Gastrocnemius medialis (tissue), 4 donors: ENCODE measurements around the gene QDPR. TPM values are rescaled to one million over a fixed set of nuclear protein-coding genes. Genes with fewer than 3 reads are reported as not detected.

ENCODE experiments used
- ATAC-seq, 2 donors: fragments of 150-250 bp; one replicate each; pipeline ENCODE4 v1.9.1; 2016
- DNase-seq, 2 donors: peaks; one replicate each; pipeline ENCODE4 v3.0.0-alpha.2; 2019
- H3K27ac ChIP-seq, 4 donors: fragments of 200-600 bp; sonication (generic); 1 replicate in 1 of 4; 2 replicates in 3 of 4; pipeline ENCODE4 v1.5.1; 2016 to 2018; ENCODE audit warnings: mild to moderate bottlenecking in 2 of 4, moderate library complexity in 1 of 4
- H3K27me3 ChIP-seq, 3 donors: fragments of 200-600 bp; sonication (generic) in 2 of 3; 1 replicate in 1 of 3; 2 replicates in 2 of 3; pipeline versions ENCODE4 v1.5.1 to v1.6.0; 2016 to 2019; ENCODE audit warnings: mild to moderate bottlenecking in 1 of 3, moderate library complexity in 1 of 3
- H3K36me3 ChIP-seq, 2 donors: fragments of 200-600 bp; sonication (generic) in 1 of 2; one replicate each; pipeline ENCODE4 v1.5.1; 2017 to 2018
- H3K4me1 ChIP-seq, 2 donors: fragments of 200-600 bp; sonication (generic) in 1 of 2; one replicate each; pipeline ENCODE4 v1.5.1; 2016 to 2017; ENCODE audit warnings: mild to moderate bottlenecking in 2 of 2
- H3K4me3 ChIP-seq, 4 donors: fragments of 200-600 bp; sonication (generic) in 3 of 4; 1 replicate in 1 of 4; 2 replicates in 3 of 4; pipeline ENCODE4 v1.5.1; 2016 to 2019; ENCODE audit warnings: mild to moderate bottlenecking in 2 of 4
- H3K9me3 ChIP-seq, 3 donors: fragments of 200-600 bp; sonication (generic) in 2 of 3; 1 replicate in 1 of 3; 2 replicates in 2 of 3; pipeline ENCODE4 v1.5.1; 2016 to 2019
- POLR2A ChIP-seq, 2 donors: fragments of 450-650 bp; IDR thresholded peaks; one replicate each; pipeline ENCODE4 v1.6.1; 2017; ENCODE audit warnings: antibody characterized with exemption in 2 of 2, mild to moderate bottlenecking in 2 of 2, moderate library complexity in 2 of 2
- in situ Hi-C, 4 donors: fragments of 200-750 bp; cut with MboI; loops; one replicate each; pipeline versions ENCODE4 v1.15.0 to v1.8.0; 2017; ENCODE audit warnings: low sequenced_read_pairs in 4 of 4
- intact Hi-C: fragments of 100-400 bp; cut with DNase I; formaldehyde crosslinking; loops from one replicate; pipeline ENCODE4 v1.15.1; 2023; ENCODE audit warnings: low total_unique reads
- total RNA-seq, 4 donors: library from RNA; depleted of rRNA; stranded (reverse); fragments of >200 nt; gene quantifications; one replicate each; pipeline versions ENCODE4 v1.1.0 to v1.2.3, GENCODE V29; 2016
- TF ChIP-seq, protein P1 (sequence below), 5 experiments: fragments of 450-650 bp in 3 of 5; fragments of 200-600 bp in 2 of 5; sonication (generic) in 2 of 5; IDR thresholded peaks in 4 of 5; conservative IDR thresholded peaks in 1 of 5; 1 replicate in 4 of 5; 2 replicates in 1 of 5; pipeline ENCODE4 v1.5.1; 2016 to 2019; ENCODE audit warnings: antibody characterized with exemption in 5 of 5, mild to moderate bottlenecking in 3 of 5, moderate library complexity in 3 of 5

QDPR gene
- total RNA-seq, 4 donors from 2014 or later: 6.9 to 15.6 (median 9.1) TPM

GRCh38 chr4:17516980-17517379, 5.1 kb upstream of the QDPR start:
- Histone ChIP-seq H3K4me3 (no peak overlapping the region), H3K27me3 (no peaks in the 10 kb centered on the region), H3K27ac (no peak overlapping the region), H3K4me1 (no peaks in the 10 kb centered on the region), H3K36me3 (no peaks in the 10 kb centered on the region), H3K9me3 (no peaks in the 10 kb centered on the region)
- intact Hi-C loops: no loop called here
- TF ChIP-seq, protein P1, sequence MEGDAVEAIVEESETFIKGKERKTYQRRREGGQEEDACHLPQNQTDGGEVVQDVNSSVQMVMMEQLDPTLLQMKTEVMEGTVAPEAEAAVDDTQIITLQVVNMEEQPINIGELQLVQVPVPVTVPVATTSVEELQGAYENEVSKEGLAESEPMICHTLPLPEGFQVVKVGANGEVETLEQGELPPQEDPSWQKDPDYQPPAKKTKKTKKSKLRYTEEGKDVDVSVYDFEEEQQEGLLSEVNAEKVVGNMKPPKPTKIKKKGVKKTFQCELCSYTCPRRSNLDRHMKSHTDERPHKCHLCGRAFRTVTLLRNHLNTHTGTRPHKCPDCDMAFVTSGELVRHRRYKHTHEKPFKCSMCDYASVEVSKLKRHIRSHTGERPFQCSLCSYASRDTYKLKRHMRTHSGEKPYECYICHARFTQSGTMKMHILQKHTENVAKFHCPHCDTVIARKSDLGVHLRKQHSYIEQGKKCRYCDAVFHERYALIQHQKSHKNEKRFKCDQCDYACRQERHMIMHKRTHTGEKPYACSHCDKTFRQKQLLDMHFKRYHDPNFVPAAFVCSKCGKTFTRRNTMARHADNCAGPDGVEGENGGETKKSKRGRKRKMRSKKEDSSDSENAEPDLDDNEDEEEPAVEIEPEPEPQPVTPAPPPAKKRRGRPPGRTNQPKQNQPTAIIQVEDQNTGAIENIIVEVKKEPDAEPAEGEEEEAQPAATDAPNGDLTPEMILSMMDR (IDR thresholded peaks at IDR 0.05 in 4 of 5, conservative IDR thresholded peaks at IDR 0.05 in 1 of 5): no peak
- TF ChIP-seq POLR2A (IDR thresholded peaks at IDR 0.05): no peak
- DNase-seq (no peak), ATAC-seq (no peak)
- in situ Hi-C loops: no loop called here

DNA sequence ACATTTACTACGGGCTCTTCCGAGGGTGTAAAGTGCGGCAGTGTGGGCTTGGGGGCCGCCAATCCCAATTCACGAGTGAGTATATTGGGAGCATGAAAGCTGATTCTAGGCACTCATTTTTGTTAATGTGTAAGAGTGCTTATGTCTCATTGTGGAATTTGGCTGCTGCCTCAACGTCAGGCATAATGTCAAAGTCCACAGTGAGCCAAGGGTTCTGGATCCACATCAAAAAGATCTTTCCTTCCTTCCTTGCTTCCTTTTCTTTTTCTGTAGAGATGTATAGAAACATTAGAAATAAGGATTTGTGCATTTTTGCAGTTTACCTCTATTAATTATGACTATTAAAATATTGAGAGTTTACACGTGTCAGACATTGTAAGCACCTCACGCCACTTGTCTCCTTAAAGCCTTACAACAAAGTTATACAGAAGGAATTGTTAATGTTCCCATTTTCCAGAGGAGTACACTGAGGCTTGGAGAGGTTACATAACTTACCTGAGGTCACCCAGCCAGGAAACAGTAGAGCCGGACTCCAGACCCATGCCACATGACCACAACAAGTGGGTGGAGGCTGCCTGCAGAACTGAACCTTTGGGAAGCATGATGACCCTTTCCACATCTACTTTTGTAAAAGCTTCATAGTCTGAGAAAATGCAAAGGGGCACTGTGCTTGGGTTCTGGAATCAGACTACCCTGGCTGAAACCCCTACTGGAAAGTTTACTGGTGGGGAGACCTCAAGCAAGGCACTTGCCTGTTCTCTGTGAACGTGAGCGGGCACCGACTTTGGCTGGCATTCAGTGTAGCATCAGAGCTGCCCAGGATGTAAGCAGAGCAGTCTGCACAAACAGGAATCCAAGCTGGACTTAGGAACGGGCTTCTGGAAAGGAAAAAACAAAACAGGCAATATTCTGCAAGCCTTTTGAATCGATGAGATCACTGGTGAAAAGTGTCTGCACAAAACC, 3.8 kb upstream of the QDPR start:
- no peak overlapping the region for H3K4me3 ChIP-seq
- H3K4me1 ChIP-seq: peaks cover 3 to 6% of the 10 kb centered on the region in 2 donors
- TF ChIP-seq POLR2A (IDR thresholded peaks at IDR 0.05): no peak
- TF ChIP-seq, protein P1 (IDR thresholded peaks at IDR 0.05 in 4 of 5, conservative IDR thresholded peaks at IDR 0.05 in 1 of 5): no peak
- no peak overlapping the region for H3K27ac ChIP-seq
- no peaks in the 10 kb centered on the region for H3K27me3 ChIP-seq
- in situ Hi-C loops (no loop called here), intact Hi-C loops (no loop called here)
- ATAC-seq (no peak), DNase-seq (no peak)
- H3K9me3 ChIP-seq: no peaks in the 10 kb centered on the region
- no peaks in the 10 kb centered on the region for H3K36me3 ChIP-seq

GRCh38 chr4:17514865-17515264, 3.0 kb upstream of the QDPR start, which contains the start of gene CLRN2:
TSS of gene CLRN2 (plus strand) at chr4:17515165. CDS start at chr4:17515267, 102 bp downstream.
- TF ChIP-seq POLR2A (IDR thresholded peaks at IDR 0.05): no peak
- TF ChIP-seq, protein P1 (IDR thresholded peaks at IDR 0.05 in 4 of 5, conservative IDR thresholded peaks at IDR 0.05 in 1 of 5): no peak
- H3K9me3 ChIP-seq: no peaks in the 10 kb centered on the region
- ATAC-seq (no peak), DNase-seq (no peak)
- no peak within 1 kb of the TSS for H3K4me3 ChIP-seq
- in situ Hi-C loops: no loop called here
- H3K4me1 ChIP-seq: peaks cover 8 to 15% of the 10 kb centered on the region in 2 donors
- H3K27me3 ChIP-seq: no peaks in the 10 kb centered on the region
- H3K27ac ChIP-seq: no peak within 1 kb of the TSS
- H3K36me3 ChIP-seq: no peaks in the 10 kb centered on the region
- intact Hi-C loops: loop anchor here (5.0 kb wide), 1 partner anchor 507 kb away; the partner anchor contains the start of gene LCORL

GRCh38 chr4:17512973-17513665, 1.2 kb upstream of the QDPR start:
- no peaks in the 10 kb centered on the region for H3K36me3 ChIP-seq
- H3K27ac ChIP-seq: peak overlapping the region in 1 of 4 donors; percentile 74
- in situ Hi-C loops: no loop called here
- H3K4me3 ChIP-seq: no peak overlapping the region
- TF ChIP-seq, protein P1 (IDR thresholded peaks at IDR 0.05 in 4 of 5, conservative IDR thresholded peaks at IDR 0.05 in 1 of 5): no peak
- no peak for TF ChIP-seq POLR2A (IDR thresholded peaks at IDR 0.05)
- H3K27me3 ChIP-seq: no peaks in the 10 kb centered on the region
- ATAC-seq (no peak), DNase-seq (no peak)
- H3K9me3 ChIP-seq: no peaks in the 10 kb centered on the region
- peaks cover 8 to 23% of the 10 kb centered on the region in 2 donors for H3K4me1 ChIP-seq
- intact Hi-C loops: loop anchor here (2.0 to 5.0 kb wide), 2 partner anchors 64 to 509 kb away; partner anchors contain the start of genes LAP3 and LCORL
